Erythroblast (primary cell): Measurements from ENCODE around the gene PGLYRP4.

Experiments used
- GATA1 ChIP-seq: IDR thresholded peaks from 2 replicates; pipeline ENCODE4 v1.6.1; 2011; ENCODE audit warnings: low read depth, mild to moderate bottlenecking, control low read depth, low read length, moderate library complexity
- POLR2A ChIP-seq: IDR thresholded peaks from 2 replicates; pipeline ENCODE4 v1.6.1; 2011; ENCODE audit warnings: mild to moderate bottlenecking, low read length

- no peak for TF ChIP-seq POLR2A
- TF ChIP-seq GATA1 = no peak
Measured at GRCh38 chr1:153354515-153355193, 6.0 kb upstream of the PGLYRP4 start.
